HL-60 (cell line): ENCODE measurements around the gene PPIE.
"Not testable (repeated sequence)": the region's sequence is repeated elsewhere in the genome, so short reads cannot be mapped to it uniquely, and the experiment has no call there.

Experiments
- DNase-seq, 2 experiments: peaks; one replicate each; pipeline ENCODE4 v3.0.0-alpha.2; 2010 to 2020; ENCODE audit warnings: low read depth in 1 of 2, low spot score in 1 of 2
- H3K27ac ChIP-seq: fragments of 250-450 bp; sonication (Bioruptor Pico); replicated peaks from 2 replicates; pipeline ENCODE4 v1.5.1; 2020; ENCODE audit warnings: mild to moderate bottlenecking, moderate library complexity
- H3K27me3 ChIP-seq: fragments of 250-450 bp; sonication (Bioruptor Pico); 2 replicates; pipeline ENCODE4 v1.5.1; 2021; ENCODE audit warnings: mild to moderate bottlenecking, moderate library complexity; ENCODE audit not compliant: insufficient read depth, poor library complexity, severe bottlenecking
- H3K4me3 ChIP-seq: replicated peaks from 2 replicates; pipeline ENCODE4 v1.5.1; 2011; ENCODE audit warnings: mild to moderate bottlenecking, control low read depth, low read length; ENCODE audit not compliant: insufficient read depth
- CTCF ChIP-seq: IDR thresholded peaks from one replicate; pipeline ENCODE4 v1.5.1; 2011; ENCODE audit warnings: low read length, control low read depth, inconsistent platforms; ENCODE audit not compliant: insufficient read depth
- GABPA ChIP-seq: IDR thresholded peaks from 2 replicates; pipeline ENCODE4 v1.6.1; 2012; ENCODE audit warnings: low read depth
- POLR2AphosphoS5 ChIP-seq: IDR thresholded peaks from 2 replicates; pipeline ENCODE4 v1.6.1; 2012; ENCODE audit warnings: low read depth
- REST ChIP-seq: IDR thresholded peaks from 2 replicates; pipeline ENCODE4 v1.6.1; 2012; ENCODE audit warnings: low read depth; ENCODE audit not compliant: insufficient replicate concordance
- SPI1 ChIP-seq: IDR thresholded peaks from 2 replicates; pipeline ENCODE4 v1.6.1; 2012; ENCODE audit warnings: low read depth, mild to moderate bottlenecking, borderline replicate concordance

PPIE gene

GRCh38 chr1:39778463-39779099 is 39.9 kb downstream of the PPIE start:
- not testable (repeated sequence) for H3K27ac ChIP-seq, DNase-seq, H3K4me3 ChIP-seq, H3K27me3 ChIP-seq

- TF ChIP-seq SPI1 (peak; percentile 46; the same call in 1 of the 2 replicates), GABPA (no peak), POLR2AphosphoS5 (no peak), REST (no peak)
- Histone ChIP-seq H3K27ac (no peak overlapping the region), H3K27me3 (peaks cover 2% of the 10 kb centered on the region), H3K4me3 (no peak overlapping the region)
- no peak for DNase-seq
Observed at GRCh38 chr1:39779137-39779536, 40.5 kb downstream of the PPIE start.

- no peak for DNase-seq
- no peak for TF ChIP-seq SPI1
- no peak for TF ChIP-seq CTCF
- no peak for TF ChIP-seq REST
- no peak for TF ChIP-seq GABPA
- TF ChIP-seq POLR2AphosphoS5, result no peak
- Histone ChIP-seq H3K27me3 (peaks cover 2% of the 10 kb centered on the region), H3K27ac (no peak overlapping the region), H3K4me3 (no peak overlapping the region)
Observed at GRCh38 chr1:39779821-39780220, 41.1 kb downstream of the PPIE start.

- TF ChIP-seq GABPA (no peak), SPI1 (no peak), REST (no peak), CTCF (no peak), POLR2AphosphoS5 (no peak)
- DNase-seq, result no peak
- no peak overlapping the region for H3K27ac ChIP-seq
- H3K27me3 ChIP-seq, result peaks cover 2% of the 10 kb centered on the region
- H3K4me3 ChIP-seq, result no peak overlapping the region
Observed at GRCh38 chr1:39781349-39781715, 42.6 kb downstream of the PPIE start.
